Measurements from ENCODE around the gene HEPHL1.

The HEPHL1 gene

DNA sequence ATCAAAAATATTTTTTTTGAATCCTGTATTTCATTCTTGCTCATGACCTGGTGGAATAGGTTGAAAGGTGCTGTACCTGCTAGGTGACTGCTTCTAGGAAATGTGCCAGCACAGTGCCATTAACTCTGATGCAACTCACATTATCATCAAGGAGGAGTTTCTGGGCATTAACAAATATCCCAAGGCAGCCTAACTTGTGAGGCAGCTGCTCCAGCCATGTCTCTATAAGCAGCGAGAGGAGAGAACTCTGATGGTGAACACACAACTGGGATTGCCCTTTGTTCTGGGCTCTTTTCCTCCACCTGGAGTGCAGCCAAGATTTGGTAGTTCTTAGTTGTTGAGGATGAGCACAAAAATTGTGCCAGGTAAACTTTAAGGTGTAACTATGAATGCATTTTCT lies 25.6 kb downstream of the HEPHL1 start:
- no peak overlapping the region for H3K4me3 ChIP-seq (ENCODE audit: low read depth, low read length)
- TF ChIP-seq, protein P1, sequence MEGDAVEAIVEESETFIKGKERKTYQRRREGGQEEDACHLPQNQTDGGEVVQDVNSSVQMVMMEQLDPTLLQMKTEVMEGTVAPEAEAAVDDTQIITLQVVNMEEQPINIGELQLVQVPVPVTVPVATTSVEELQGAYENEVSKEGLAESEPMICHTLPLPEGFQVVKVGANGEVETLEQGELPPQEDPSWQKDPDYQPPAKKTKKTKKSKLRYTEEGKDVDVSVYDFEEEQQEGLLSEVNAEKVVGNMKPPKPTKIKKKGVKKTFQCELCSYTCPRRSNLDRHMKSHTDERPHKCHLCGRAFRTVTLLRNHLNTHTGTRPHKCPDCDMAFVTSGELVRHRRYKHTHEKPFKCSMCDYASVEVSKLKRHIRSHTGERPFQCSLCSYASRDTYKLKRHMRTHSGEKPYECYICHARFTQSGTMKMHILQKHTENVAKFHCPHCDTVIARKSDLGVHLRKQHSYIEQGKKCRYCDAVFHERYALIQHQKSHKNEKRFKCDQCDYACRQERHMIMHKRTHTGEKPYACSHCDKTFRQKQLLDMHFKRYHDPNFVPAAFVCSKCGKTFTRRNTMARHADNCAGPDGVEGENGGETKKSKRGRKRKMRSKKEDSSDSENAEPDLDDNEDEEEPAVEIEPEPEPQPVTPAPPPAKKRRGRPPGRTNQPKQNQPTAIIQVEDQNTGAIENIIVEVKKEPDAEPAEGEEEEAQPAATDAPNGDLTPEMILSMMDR (IDR thresholded peaks at IDR 0.05; ENCODE audit: low read depth, low read length) = no peak
- no peak for DNase-seq (ENCODE audit: low read depth, low spot score)
- in situ Hi-C loops (cut with HindIII; ENCODE audit: low sequenced_read_pairs) = no loop called here

DNA sequence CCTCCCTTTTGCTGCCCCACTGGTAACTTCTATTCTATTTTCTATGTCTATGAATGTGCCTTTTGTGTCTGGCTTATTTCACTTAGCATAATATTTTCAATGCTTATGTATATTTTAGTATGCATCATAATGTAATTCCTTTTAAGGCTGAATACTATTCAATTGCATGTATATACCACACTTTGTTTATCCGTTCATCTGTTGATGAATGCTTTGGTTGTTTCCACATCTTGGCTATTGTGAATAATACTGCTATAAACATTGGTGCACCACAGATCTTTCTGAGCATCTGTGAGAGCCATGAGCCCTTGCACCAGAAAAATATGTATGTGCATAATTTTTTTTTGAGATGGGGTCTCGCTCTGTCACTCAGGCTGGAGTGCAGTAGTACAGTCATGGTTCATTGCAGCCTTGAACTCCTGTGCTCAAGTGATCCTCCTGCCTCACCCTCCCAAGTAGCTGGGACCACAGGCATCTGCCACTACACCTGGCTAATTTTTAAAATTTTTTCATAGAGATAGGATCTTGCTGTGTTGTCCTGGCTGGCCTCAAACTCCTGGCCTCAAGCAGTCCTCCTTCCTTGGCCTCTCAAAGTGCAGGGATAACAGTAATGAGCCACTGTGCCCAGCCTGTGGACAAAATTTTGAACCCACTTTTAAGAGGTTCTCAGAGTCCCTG lies 27.0 kb downstream of the HEPHL1 start:
- no peak for DNase-seq (ENCODE audit: low read depth, low spot score)
- H3K4me3 ChIP-seq (ENCODE audit: low read depth, low read length) = no peak overlapping the region
- TF ChIP-seq, protein P1 (IDR thresholded peaks at IDR 0.05; ENCODE audit: low read depth, low read length) = no peak
- in situ Hi-C loops (cut with HindIII; ENCODE audit: low sequenced_read_pairs) = no loop called here

DNA sequence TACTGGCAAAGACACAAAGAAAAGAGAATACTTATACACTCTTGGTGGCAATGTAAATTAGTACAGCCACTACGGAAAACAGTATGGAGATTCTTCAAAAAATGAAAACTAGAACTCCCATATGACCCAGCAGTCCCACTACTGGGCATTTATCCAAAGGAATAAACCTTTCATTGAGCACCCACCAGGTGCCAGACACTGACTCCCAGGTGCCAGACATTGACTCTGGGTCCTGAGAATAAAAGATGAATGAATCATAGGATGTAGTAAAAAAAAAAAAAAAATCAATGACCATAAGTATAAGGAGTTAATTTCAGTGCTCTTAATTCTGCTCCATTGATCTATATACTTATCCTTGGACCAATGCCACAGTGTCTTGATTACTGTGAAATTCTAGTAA lies 28.2 kb downstream of the HEPHL1 start:
- in situ Hi-C loops (cut with HindIII; ENCODE audit: low sequenced_read_pairs) = no loop called here

DNA sequence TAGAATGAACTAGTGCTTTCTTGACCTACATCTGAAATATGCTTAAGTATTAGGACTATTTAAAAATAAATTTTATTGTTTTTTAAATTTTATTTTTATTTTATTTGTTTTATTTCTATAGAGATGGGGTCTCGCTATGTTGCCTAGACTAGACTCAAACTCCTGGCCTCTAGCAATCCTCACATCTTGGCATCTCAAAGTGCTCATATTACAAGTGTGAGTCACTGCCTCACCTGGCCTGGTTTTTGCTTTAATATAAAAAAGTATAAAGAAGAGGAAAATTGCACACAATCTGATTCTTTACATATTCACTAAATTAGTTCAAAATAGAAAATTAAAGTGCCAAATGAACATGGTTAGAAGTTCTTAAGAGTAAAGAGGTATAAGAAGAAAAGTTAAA lies 37.5 kb downstream of the HEPHL1 start:
- DNase-seq (ENCODE audit: low read depth, low spot score) = no peak

More for the DNA sequence above, 28.2 kb downstream of the HEPHL1 start:
- no peak for DNase-seq (ENCODE audit: low read depth, low spot score)
- TF ChIP-seq, protein P1 (IDR thresholded peaks at IDR 0.05; ENCODE audit: low read depth, low read length) = no peak
- H3K4me3 ChIP-seq (ENCODE audit: low read depth, low read length) = no peak overlapping the region

DNA sequence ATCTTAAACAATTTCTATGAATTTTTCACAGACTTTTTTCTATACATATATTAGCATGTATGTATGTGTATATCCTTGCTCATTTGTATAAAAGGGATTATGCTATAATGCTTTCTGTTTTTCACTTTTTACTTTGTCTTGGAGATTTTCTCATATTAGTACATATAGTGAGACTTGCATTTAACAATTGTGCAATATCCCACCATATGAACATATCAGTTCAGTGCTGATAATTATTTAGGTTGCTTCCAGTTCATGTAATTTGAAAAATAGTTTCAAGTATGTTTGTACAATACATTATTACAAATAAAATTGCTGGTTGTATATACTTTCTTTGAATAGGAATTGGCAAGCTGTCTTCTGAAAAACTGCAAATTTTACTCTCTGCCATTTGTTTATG lies 37.9 kb downstream of the HEPHL1 start:
- TF ChIP-seq, protein P1 (IDR thresholded peaks at IDR 0.05; ENCODE audit: low read depth, low read length) = no peak
- no peak for DNase-seq (ENCODE audit: low read depth, low spot score)
- no peak overlapping the region for H3K4me3 ChIP-seq (ENCODE audit: low read depth, low read length)
- in situ Hi-C loops (cut with HindIII; ENCODE audit: low sequenced_read_pairs) = no loop called here

More for the DNA sequence above, 37.5 kb downstream of the HEPHL1 start:
- in situ Hi-C loops (cut with HindIII; ENCODE audit: low sequenced_read_pairs) = no loop called here
- H3K4me3 ChIP-seq (ENCODE audit: low read depth, low read length) = no peak overlapping the region
- TF ChIP-seq, protein P1 (IDR thresholded peaks at IDR 0.05; ENCODE audit: low read depth, low read length) = no peak

DNA sequence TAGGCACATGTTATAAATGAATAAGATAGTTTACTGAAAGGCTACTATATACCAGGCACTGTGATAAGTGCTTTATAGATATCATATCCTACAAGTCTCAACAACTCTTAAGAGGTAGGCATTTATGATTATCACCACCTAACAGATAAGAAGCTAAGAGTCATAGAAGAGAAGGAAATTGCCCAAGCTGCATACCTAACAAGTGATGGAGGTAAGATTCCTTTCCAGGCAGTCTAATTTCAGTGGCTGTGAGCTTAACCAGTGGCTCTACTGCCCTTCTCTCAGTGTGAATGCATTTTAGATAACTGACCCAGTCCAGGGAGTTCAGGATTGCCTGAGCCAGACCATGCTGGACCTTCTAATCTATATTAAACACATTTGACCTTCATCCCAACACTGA lies 39.2 kb downstream of the HEPHL1 start:
- TF ChIP-seq, protein P1 (IDR thresholded peaks at IDR 0.05; ENCODE audit: low read depth, low read length) = no peak
- DNase-seq (ENCODE audit: low read depth, low spot score) = peak; percentile 2
- H3K4me3 ChIP-seq (ENCODE audit: low read depth, low read length) = no peak overlapping the region
- in situ Hi-C loops (cut with HindIII; ENCODE audit: low sequenced_read_pairs) = no loop called here

Data from astrocyte of the spinal cord (primary cell).